ENCODE data around the gene TTLL4. TPM values are rescaled to one million over a fixed set of nuclear protein-coding genes. Genes with fewer than 3 reads are reported as not detected.

Gene TTLL4
- total RNA-seq, 1 experiment from 2014 or later, result 57.1 TPM

DNA sequence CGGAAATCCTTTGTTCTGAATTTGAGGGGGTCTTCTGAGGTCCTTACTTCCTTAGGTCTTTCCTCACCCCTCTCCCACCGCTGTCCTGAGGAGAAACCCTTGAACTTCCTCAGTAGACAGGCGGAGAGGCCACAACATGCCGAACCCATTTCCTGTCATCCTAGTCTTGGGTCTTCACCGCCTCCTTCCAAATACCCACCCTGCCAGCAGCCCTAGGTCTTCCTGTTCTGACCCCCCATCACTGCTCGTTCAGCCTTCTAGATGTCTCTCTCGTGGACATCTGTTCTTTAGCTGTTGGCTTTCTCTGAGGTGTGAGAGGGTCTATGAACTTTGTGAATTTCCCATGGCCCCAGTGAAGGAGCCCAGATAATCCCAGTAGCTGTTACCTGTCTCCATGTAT is 44.1 kb downstream of the TTLL4 start:
- Histone ChIP-seq H3K4me1 (replicated peaks; ENCODE audit: insufficient read depth) (no peaks in the 10 kb centered on the region), H3K4me2 (no peak overlapping the region), H2AFZ (no peak overlapping the region), H4K20me1 (ENCODE audit: insufficient read depth) (no peaks in the 10 kb centered on the region), H3K27ac (no peak overlapping the region), H3K27me3 (ENCODE audit: insufficient read depth, low read depth) (no peaks in the 10 kb centered on the region), H3K9me2 (ENCODE audit: insufficient read depth) (no peaks in the 10 kb centered on the region), H3K4me3 (no peak overlapping the region), H3K36me3 (ENCODE audit: low read depth) (peaks cover 1% of the 10 kb centered on the region; the same call in 1 of the 2 replicates), H3K9me3 (ENCODE audit: insufficient read depth, low read depth) (no peaks in the 10 kb centered on the region), H3K79me2 (ENCODE audit: low read depth) (no peaks in the 10 kb centered on the region), H3F3A (ENCODE audit: insufficient read depth, low read depth) (no peaks in the 10 kb centered on the region; the same call in 1 of the 2 replicates)
- ChIA-PET CTCF (no interaction called here), POLR2A (ENCODE audit: unreplicated experiment) (no interaction called here)
- BruUV-seq (replicated peaks), result no TSS peak
- intact Hi-C loops (cut with micrococcal nuclease; ENCODE audit: unreplicated experiment), result no loop called here
- DNase-seq, result no peak
- TF ChIP-seq, protein P1, sequence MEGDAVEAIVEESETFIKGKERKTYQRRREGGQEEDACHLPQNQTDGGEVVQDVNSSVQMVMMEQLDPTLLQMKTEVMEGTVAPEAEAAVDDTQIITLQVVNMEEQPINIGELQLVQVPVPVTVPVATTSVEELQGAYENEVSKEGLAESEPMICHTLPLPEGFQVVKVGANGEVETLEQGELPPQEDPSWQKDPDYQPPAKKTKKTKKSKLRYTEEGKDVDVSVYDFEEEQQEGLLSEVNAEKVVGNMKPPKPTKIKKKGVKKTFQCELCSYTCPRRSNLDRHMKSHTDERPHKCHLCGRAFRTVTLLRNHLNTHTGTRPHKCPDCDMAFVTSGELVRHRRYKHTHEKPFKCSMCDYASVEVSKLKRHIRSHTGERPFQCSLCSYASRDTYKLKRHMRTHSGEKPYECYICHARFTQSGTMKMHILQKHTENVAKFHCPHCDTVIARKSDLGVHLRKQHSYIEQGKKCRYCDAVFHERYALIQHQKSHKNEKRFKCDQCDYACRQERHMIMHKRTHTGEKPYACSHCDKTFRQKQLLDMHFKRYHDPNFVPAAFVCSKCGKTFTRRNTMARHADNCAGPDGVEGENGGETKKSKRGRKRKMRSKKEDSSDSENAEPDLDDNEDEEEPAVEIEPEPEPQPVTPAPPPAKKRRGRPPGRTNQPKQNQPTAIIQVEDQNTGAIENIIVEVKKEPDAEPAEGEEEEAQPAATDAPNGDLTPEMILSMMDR (conservative IDR thresholded peaks at IDR 0.05), result no peak
- TF ChIP-seq EZH2 (IDR thresholded peaks at IDR 0.05; ENCODE audit: low read depth), result no peak

DNA sequence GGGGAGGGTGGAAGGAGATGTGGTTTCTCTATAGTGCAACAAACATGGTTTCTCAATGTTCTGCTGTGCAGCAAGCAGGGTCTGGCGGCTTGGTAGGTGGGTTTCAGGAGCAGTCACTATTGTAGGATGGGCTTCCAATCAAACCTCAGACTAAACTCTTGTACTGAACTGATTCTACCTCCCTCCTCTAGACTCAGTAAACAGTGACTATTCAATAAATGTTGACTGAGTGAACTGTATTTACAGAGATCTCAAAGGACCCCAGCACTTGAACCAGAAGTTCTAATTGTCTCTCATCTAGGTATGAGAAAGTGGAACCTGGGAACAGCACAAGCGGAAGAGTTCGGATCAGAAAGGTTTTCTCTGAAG is 44.5 kb downstream of the TTLL4 start:
- no TSS peak for BruUV-seq (replicated peaks)
- no peak overlapping the region for H3K27ac ChIP-seq
- no peaks in the 10 kb centered on the region for H3K27me3 ChIP-seq (ENCODE audit: insufficient read depth, low read depth)
- intact Hi-C loops (cut with micrococcal nuclease; ENCODE audit: unreplicated experiment), result no loop called here
- no peaks in the 10 kb centered on the region; the same call in 1 of the 2 replicates for H3F3A ChIP-seq (ENCODE audit: insufficient read depth, low read depth)
- ChIA-PET CTCF (no interaction called here), POLR2A (ENCODE audit: unreplicated experiment) (no interaction called here)
- H3K4me2 ChIP-seq, result no peak overlapping the region
- H3K4me1 ChIP-seq (replicated peaks; ENCODE audit: insufficient read depth), result no peaks in the 10 kb centered on the region
- H3K9me3 ChIP-seq (ENCODE audit: insufficient read depth, low read depth), result no peaks in the 10 kb centered on the region
- H2AFZ ChIP-seq, result no peak overlapping the region
- no peak for DNase-seq
- no peaks in the 10 kb centered on the region for H3K9me2 ChIP-seq (ENCODE audit: insufficient read depth)
- TF ChIP-seq EZH2 (IDR thresholded peaks at IDR 0.05; ENCODE audit: low read depth), result no peak
- TF ChIP-seq, protein P1 (conservative IDR thresholded peaks at IDR 0.05), result no peak
- H3K79me2 ChIP-seq (ENCODE audit: low read depth), result no peaks in the 10 kb centered on the region
- no peaks in the 10 kb centered on the region for H4K20me1 ChIP-seq (ENCODE audit: insufficient read depth)
- H3K36me3 ChIP-seq (ENCODE audit: low read depth), result no peaks in the 10 kb centered on the region; the same call in 1 of the 2 replicates
- no peak overlapping the region for H3K4me3 ChIP-seq

DNA sequence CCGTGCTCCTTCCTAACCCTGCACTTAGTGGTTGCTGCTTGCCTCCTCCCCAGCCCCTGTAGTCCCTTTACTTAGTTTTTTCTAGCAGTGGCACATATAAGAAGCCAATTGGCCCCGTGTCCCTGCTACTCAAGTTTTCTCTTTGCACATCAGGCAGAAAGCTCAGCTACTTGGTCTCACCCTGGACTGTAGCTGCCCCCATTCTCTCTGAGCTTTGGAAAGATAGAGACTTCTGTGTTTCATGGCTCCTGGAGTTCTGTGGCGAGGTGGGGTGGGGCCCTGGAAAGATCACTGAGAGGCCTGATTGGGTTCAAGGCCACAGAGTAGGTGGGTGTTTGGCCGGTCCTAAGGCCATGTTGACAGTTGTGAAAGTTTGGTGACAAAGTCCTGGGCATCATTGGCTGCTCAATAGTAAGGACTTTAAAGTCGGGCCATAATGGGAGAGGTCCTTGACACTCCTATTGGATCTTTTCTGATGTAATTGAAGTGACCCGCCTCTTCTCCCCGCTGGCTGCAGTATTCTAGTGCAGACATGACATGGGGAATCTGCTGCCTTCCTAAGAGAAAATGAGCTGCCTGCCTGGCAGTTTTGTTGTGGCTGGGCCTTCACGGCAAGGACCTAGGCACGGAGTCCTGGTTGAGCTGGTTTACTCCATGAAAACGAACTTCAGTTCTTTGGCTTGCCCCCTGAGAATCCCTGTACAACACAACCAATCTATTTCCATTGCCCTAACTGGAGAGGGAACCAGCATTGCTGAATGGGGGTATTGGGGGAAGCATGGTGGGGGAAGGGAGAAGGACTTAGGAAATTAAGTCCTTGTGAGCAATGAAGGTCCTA is 45.2 kb downstream of the TTLL4 start:
- no peak for DNase-seq
- CTCF ChIA-PET, result no interaction called here
- Histone ChIP-seq H3K4me1 (replicated peaks; ENCODE audit: insufficient read depth) (no peaks in the 10 kb centered on the region), H3K9me3 (ENCODE audit: insufficient read depth, low read depth) (no peaks in the 10 kb centered on the region), H3K27ac (no peak overlapping the region), H3F3A (ENCODE audit: insufficient read depth, low read depth) (no peaks in the 10 kb centered on the region; the same call in 1 of the 2 replicates), H3K4me3 (no peak overlapping the region), H3K4me2 (no peak overlapping the region), H3K79me2 (ENCODE audit: low read depth) (no peaks in the 10 kb centered on the region), H3K9me2 (ENCODE audit: insufficient read depth) (no peaks in the 10 kb centered on the region), H3K36me3 (ENCODE audit: low read depth) (no peaks in the 10 kb centered on the region; the same call in 1 of the 2 replicates), H2AFZ (no peak overlapping the region), H3K27me3 (ENCODE audit: insufficient read depth, low read depth) (no peaks in the 10 kb centered on the region), H4K20me1 (ENCODE audit: insufficient read depth) (no peaks in the 10 kb centered on the region)
- BruUV-seq (replicated peaks), result no TSS peak
- TF ChIP-seq, protein P1 (conservative IDR thresholded peaks at IDR 0.05), result no peak
- intact Hi-C loops (cut with micrococcal nuclease; ENCODE audit: unreplicated experiment), result no loop called here
- POLR2A ChIA-PET (ENCODE audit: unreplicated experiment), result no interaction called here
